H1 (cell line): ENCODE results near the gene ATP23. TPM values are rescaled to one million over a fixed set of nuclear protein-coding genes. Genes with fewer than 3 reads are reported as not detected.

Experiments
- CTCF ChIA-PET: fragments of 300-600 bp; sonication (Branson Sonifier 250); formaldehyde crosslinking; loops from one replicate; lab custom pipeline; 2021; ENCODE audit not compliant: partially characterized antibody; lab: Charles Lee
- POLR2A ChIA-PET: fragments of 300-600 bp; sonication (Branson Sonifier 250); formaldehyde crosslinking; loops from one replicate; lab custom pipeline; 2021; ENCODE audit warnings: inconsistent platforms; ENCODE audit not compliant: partially characterized antibody; lab: Charles Lee
- DNase-seq, 2 experiments: peaks; one replicate each; pipeline versions ENCODE4 v3.0.0 to v3.0.0-alpha.2; 2010 to 2022; ENCODE audit warnings: low spot score in 2 of 2, low read depth in 1 of 2, mixed read lengths in 1 of 2
- FAIRE-seq: peaks from 2 replicates; lab custom pipeline; 2011; peaks lifted over from hg19 to GRCh38; lab: Jason Lieb, UNC
- H2AFZ ChIP-seq: 2 replicates; pipeline ENCODE4 v1.8.1; 2012; ENCODE audit warnings: low read length, inconsistent platforms
- H2AK5ac ChIP-seq: 2 replicates; pipeline ENCODE4 v1.6.1; 2013; ENCODE audit warnings: low read depth, low read length
- H2BK120ac ChIP-seq: replicated peaks from 2 replicates; pipeline ENCODE3; 2013; ENCODE audit warnings: low read depth, low read length, inconsistent platforms
- H2BK12ac ChIP-seq: 2 replicates; pipeline ENCODE4 v1.6.1; 2013; ENCODE audit warnings: low read depth, low read length
- H2BK15ac ChIP-seq: 2 replicates; pipeline ENCODE4 v1.6.1; 2013; ENCODE audit warnings: low read length
- H2BK20ac ChIP-seq: 2 replicates; pipeline ENCODE4 v1.6.1; 2013; ENCODE audit warnings: low read length
- H2BK5ac ChIP-seq: 2 replicates; pipeline ENCODE4 v1.6.1; 2013; ENCODE audit warnings: low read depth, low read length
- H3K14ac ChIP-seq: 2 replicates; pipeline ENCODE4 v1.6.1; 2013; ENCODE audit warnings: inconsistent platforms; ENCODE audit not compliant: insufficient read length
- H3K18ac ChIP-seq: 2 replicates; pipeline ENCODE4 v1.6.1; 2013; ENCODE audit warnings: low read length; ENCODE audit errors: extremely low read depth
- H3K23ac ChIP-seq: 2 replicates; pipeline ENCODE4 v1.6.1; 2013; ENCODE audit warnings: inconsistent platforms; ENCODE audit not compliant: insufficient read length
- H3K23me2 ChIP-seq: 2 replicates; pipeline ENCODE4 v1.6.1; 2013; ENCODE audit warnings: low read depth, low read length
- H3K27ac ChIP-seq: 2 replicates; pipeline ENCODE4 v1.6.1; 2011; ENCODE audit warnings: low read depth, low read length, inconsistent platforms
- H3K27me3 ChIP-seq, 4 experiments: replicated peaks in 1 of 4; 1 replicate in 1 of 4; 2 replicates in 3 of 4; pipeline versions ENCODE4 v1.6.1 to v1.8.1; 2011 to 2013; ENCODE audit warnings: low read length in 3 of 4, mild to moderate bottlenecking in 3 of 4, inconsistent platforms in 2 of 4, mixed read lengths in 2 of 4, moderate library complexity in 1 of 4; ENCODE audit not compliant: control insufficient read depth in 3 of 4, insufficient read depth in 3 of 4; ENCODE audit errors: extremely low read depth in 1 of 4
- H3K36me3 ChIP-seq, 4 experiments: 2 replicates each; pipeline versions ENCODE4 v1.6.1 to v1.8.1; 2011 to 2013; ENCODE audit warnings: mild to moderate bottlenecking in 4 of 4, low read length in 3 of 4, moderate library complexity in 2 of 4, control low read depth in 1 of 4, inconsistent platforms in 1 of 4; ENCODE audit not compliant: insufficient read depth in 4 of 4, control insufficient read depth in 2 of 4
- H3K4ac ChIP-seq: replicated peaks from 2 replicates; pipeline ENCODE3; 2013; ENCODE audit warnings: low read length, low read depth, mixed read lengths, inconsistent platforms; ENCODE audit not compliant: insufficient read length
- H3K4me1 ChIP-seq, 4 experiments: replicated peaks in 1 of 4; 1 replicate in 1 of 4; 2 replicates in 3 of 4; pipeline versions ENCODE4 v1.6.1 to v1.8.1; 2011 to 2013; ENCODE audit warnings: low read length in 3 of 4, inconsistent platforms in 2 of 4, mixed read lengths in 1 of 4; ENCODE audit not compliant: insufficient read depth in 4 of 4, control insufficient read depth in 3 of 4
- H3K4me2 ChIP-seq, 2 experiments: 2 replicates each; pipeline versions ENCODE4 v1.6.1 to v1.8.1; 2011 to 2013; ENCODE audit warnings: low read depth in 2 of 2, low read length in 2 of 2, control low read depth in 1 of 2, inconsistent platforms in 1 of 2, mild to moderate bottlenecking in 1 of 2; ENCODE audit not compliant: insufficient read depth in 1 of 2
- H3K4me3 ChIP-seq, 4 experiments: fragments of 200-600, 300-600 bp in 1 of 4; sonication (generic), shearing (Covaris generic), sonication (Bioruptor Twin) in 1 of 4; 2 replicates each; pipeline versions ENCODE4 v1.5.1 to v1.8.1; 2011 to 2016; ENCODE audit warnings: low read length in 4 of 4, low read depth in 3 of 4, control low read depth in 2 of 4, inconsistent platforms in 2 of 4, mild to moderate bottlenecking in 2 of 4, mixed read lengths in 1 of 4, moderate library complexity in 1 of 4; ENCODE audit not compliant: insufficient read depth in 2 of 4; ENCODE audit errors: extremely low read depth in 1 of 4
- H3K56ac ChIP-seq: replicated peaks from 2 replicates; pipeline ENCODE3; 2013; ENCODE audit warnings: low read depth, mild to moderate bottlenecking, mixed read lengths, low read length, inconsistent platforms; ENCODE audit not compliant: insufficient read length
- H3K79me1 ChIP-seq: 2 replicates; pipeline ENCODE4 v1.6.1; 2013; ENCODE audit warnings: low read depth, low read length, control low read depth
- H3K79me2 ChIP-seq, 2 experiments: 2 replicates each; pipeline versions ENCODE4 v1.6.1 to v1.8.1; 2012 to 2013; ENCODE audit warnings: low read length in 2 of 2, mild to moderate bottlenecking in 2 of 2, inconsistent platforms in 1 of 2; ENCODE audit not compliant: insufficient read depth in 2 of 2, control insufficient read depth in 1 of 2
- H3K9ac ChIP-seq, 4 experiments: replicated peaks in 1 of 4; 1 replicate in 1 of 4; 2 replicates in 3 of 4; pipeline versions ENCODE4 v1.6.1 to v1.8.1; 2011 to 2013; ENCODE audit warnings: low read depth in 3 of 4, low read length in 3 of 4, control low read depth in 2 of 4, mild to moderate bottlenecking in 2 of 4, moderate library complexity in 2 of 4, inconsistent platforms in 1 of 4; ENCODE audit errors: extremely low read depth in 1 of 4
- H3K9me3 ChIP-seq, 2 experiments: 2 replicates each; pipeline versions ENCODE4 v1.6.1 to v1.8.1; 2012 to 2013; ENCODE audit warnings: mild to moderate bottlenecking in 2 of 2, moderate library complexity in 2 of 2, control low read depth in 1 of 2, inconsistent platforms in 1 of 2, low read depth in 1 of 2, low read length in 1 of 2, mixed read lengths in 1 of 2; ENCODE audit not compliant: insufficient read depth in 2 of 2
- H4K20me1 ChIP-seq, 2 experiments: replicated peaks in 1 of 2; 2 replicates each; pipeline versions ENCODE3 to v1.8.1; 2011 to 2013; ENCODE audit warnings: inconsistent platforms in 2 of 2, low read length in 2 of 2, mild to moderate bottlenecking in 1 of 2; ENCODE audit not compliant: insufficient read depth in 2 of 2, control insufficient read depth in 1 of 2
- H4K5ac ChIP-seq: 2 replicates; pipeline ENCODE4 v1.6.1; 2013; ENCODE audit warnings: low read length, low read depth, mixed read lengths, inconsistent platforms; ENCODE audit not compliant: insufficient read length
- H4K8ac ChIP-seq: 2 replicates; pipeline ENCODE4 v1.8.0; 2013; ENCODE audit warnings: mild to moderate bottlenecking, moderate library complexity, low read length, inconsistent platforms; ENCODE audit not compliant: insufficient read depth; ENCODE audit errors: extremely low read depth
- H4K91ac ChIP-seq: replicated peaks from 2 replicates; pipeline ENCODE3; 2013; ENCODE audit warnings: low read length, mixed read lengths, inconsistent platforms; ENCODE audit not compliant: insufficient read length
- CHD1 ChIP-seq: IDR thresholded peaks from 2 replicates; pipeline ENCODE4 v1.6.1; 2012; ENCODE audit warnings: low read depth, low read length, improper control_type of control experiment
- HDAC6 ChIP-seq: IDR thresholded peaks from one replicate; pipeline ENCODE4 v1.7.1; 2012; ENCODE audit warnings: low read depth, mild to moderate bottlenecking, inconsistent platforms, low read length, moderate library complexity
- RFX5 ChIP-seq: IDR thresholded peaks from 2 replicates; pipeline ENCODE4 v1.6.1; 2011; ENCODE audit warnings: low read depth, low read length, improper control_type of control experiment, borderline replicate concordance
- SIX5 ChIP-seq: IDR thresholded peaks from 2 replicates; pipeline ENCODE4 v1.6.1; 2011; ENCODE audit warnings: mild to moderate bottlenecking, low read depth, low read length
- TBP ChIP-seq: IDR thresholded peaks from 2 replicates; pipeline ENCODE4 v1.6.1; 2011; ENCODE audit warnings: low read depth, low read length, improper control_type of control experiment
- WGBS, 2 experiments: shearing (Covaris generic) in 1 of 2; methylation state at CpG; one replicate each; pipeline versions ENCODE4 v1.1.6 to v1.1.7; 2013 to 2015; ENCODE audit warnings: low lambda C conversion rate in 2 of 2, mixed read lengths in 2 of 2, inconsistent platforms in 1 of 2, low coverage in 1 of 2, missing lambda C conversion rate in 1 of 2; ENCODE audit not compliant: insufficient replicate concordance in 2 of 2, insufficient coverage in 1 of 2, insufficient read length in 1 of 2; ENCODE audit errors: extremely low coverage in 1 of 2, missing lambda C conversion rate in 1 of 2; 5-methylcytosine and 5-hydroxymethylcytosine counted together
- polyA plus RNA-seq, 7 experiments: library from polyadenylated mRNA; depleted of rRNA in 3 of 7; stranded (reverse) in 5 of 7; unstranded in 2 of 7; fragments of >200 nt in 5 of 7; fragments of 200-250 nt in 2 of 7; gene quantifications; 1 replicate in 5 of 7; 2 replicates in 1 of 7; 4 replicates in 1 of 7; pipeline versions ENCODE4 v1.2.1 to v1.2.3, GENCODE V29; 2011 to 2013; ENCODE audit warnings: missing spikeins in 2 of 7, mixed read lengths in 2 of 7
- total RNA-seq: library from RNA; stranded (reverse); fragmentation: NEBNext Ultra II Directional; extraction: Animal tissue kit (Norgen Biotek cat#: 25700); gene quantifications from 2 replicates; pipeline ENCODE4 v1.2.1, GENCODE V29; 2021
- TF ChIP-seq, protein P1 (sequence below): IDR thresholded peaks from 2 replicates; pipeline ENCODE4 v1.6.1; 2012; ENCODE audit warnings: inconsistent platforms
- TF ChIP-seq, protein P2 (sequence below): IDR thresholded peaks from 2 replicates; pipeline ENCODE4 v1.6.1; 2011; ENCODE audit warnings: low read depth, mild to moderate bottlenecking, low read length; ENCODE audit not compliant: insufficient read depth

Gene ATP23
- total and polyA plus RNA-seq, 2 of the 8 experiments (the other 6 are each of a cell fraction or from before 2014, with no cell fraction given): 10.2 to 13.5 TPM

DNA sequence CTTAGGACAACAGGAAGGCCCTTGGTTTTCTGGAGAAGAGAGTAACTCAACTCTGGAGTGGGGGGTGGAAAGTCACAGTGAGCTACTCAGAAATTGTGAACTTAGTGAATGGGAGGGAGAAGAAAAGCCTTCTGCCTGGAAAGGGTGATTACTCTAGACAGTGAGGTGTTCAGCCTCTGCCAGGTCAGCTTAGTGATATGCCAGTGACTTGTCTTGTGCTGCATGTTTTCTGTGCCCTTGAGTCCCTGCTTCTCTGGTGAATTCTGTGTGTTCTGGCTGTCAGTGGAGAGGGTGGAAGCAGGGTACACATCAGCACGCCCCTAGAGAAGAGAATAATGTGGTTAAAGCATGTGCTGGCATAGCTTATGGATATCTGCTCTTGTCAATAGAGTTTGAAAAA lies 13.4 kb downstream of the ATP23 start:
- no peak overlapping the region for H4K8ac ChIP-seq
- H3K23ac ChIP-seq: no peak overlapping the region
- H3K9ac ChIP-seq: no peak overlapping the region
- no peak overlapping the region for H3K4ac ChIP-seq
- H3K36me3 ChIP-seq: peaks cover 0 to 14% (median 6%) of the 10 kb centered on the region in 4 experiments; a peak in 3 of 8 replicates
- H3K79me1 ChIP-seq: no peaks in the 10 kb centered on the region
- no peak overlapping the region for H2AK5ac ChIP-seq
- no peak overlapping the region for H2BK12ac ChIP-seq
- no peak overlapping the region for H3K18ac ChIP-seq
- no peak overlapping the region for H2BK5ac ChIP-seq
- no peaks in the 10 kb centered on the region for H3K23me2 ChIP-seq
- 89% methylated on average over 1 of the region's 1 CpG; no CpG with 5 or more reads in 1 of the 2 experiments for WGBS, 2 experiments
- H3K9me3 ChIP-seq: peaks cover 3 to 7% of the 10 kb centered on the region in 2 experiments; a peak in 1 of 4 replicates
- no peaks in the 10 kb centered on the region for H3K79me2 ChIP-seq
- ChIA-PET POLR2A (no interaction called here), CTCF (interaction anchor here (0.5 to 0.7 kb wide), 2 partner anchors 666 to 690 kb away, joined by 3 read pairs; no protein-coding TSS in a partner anchor)
- no peak overlapping the region for H3K27ac ChIP-seq
- no peak overlapping the region for H4K5ac ChIP-seq
- H3K27me3 ChIP-seq: no peaks in the 10 kb centered on the region
- H4K91ac ChIP-seq: no peak overlapping the region
- H3K56ac ChIP-seq: no peak overlapping the region
- H2AFZ ChIP-seq: no peak overlapping the region
- H4K20me1 ChIP-seq: no peaks in the 10 kb centered on the region
- DNase-seq: no peak
- no peak overlapping the region for H2BK20ac ChIP-seq
- no peak overlapping the region for H2BK15ac ChIP-seq
- H2BK120ac ChIP-seq: no peak overlapping the region
- TF ChIP-seq SIX5 (no peak), HDAC6 (no peak), RFX5 (no peak), CHD1 (no peak), TBP (no peak)
- TF ChIP-seq, protein P1, sequence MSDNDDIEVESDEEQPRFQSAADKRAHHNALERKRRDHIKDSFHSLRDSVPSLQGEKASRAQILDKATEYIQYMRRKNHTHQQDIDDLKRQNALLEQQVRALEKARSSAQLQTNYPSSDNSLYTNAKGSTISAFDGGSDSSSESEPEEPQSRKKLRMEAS: no peak
- TF ChIP-seq, protein P2, sequence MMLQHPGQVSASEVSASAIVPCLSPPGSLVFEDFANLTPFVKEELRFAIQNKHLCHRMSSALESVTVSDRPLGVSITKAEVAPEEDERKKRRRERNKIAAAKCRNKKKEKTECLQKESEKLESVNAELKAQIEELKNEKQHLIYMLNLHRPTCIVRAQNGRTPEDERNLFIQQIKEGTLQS: no peak
- no peak for FAIRE-seq
- no peak overlapping the region for H3K14ac ChIP-seq
- H3K4me2 ChIP-seq: no peak overlapping the region
- no peak overlapping the region for H3K4me3 ChIP-seq
- no peaks in the 10 kb centered on the region for H3K4me1 ChIP-seq
